K562 (cell line): Measurements from ENCODE around the gene BBS1. TPM values are rescaled to one million over a fixed set of nuclear protein-coding genes. Genes with fewer than 3 reads are reported as not detected.

Experiments
- ATAC-seq: fragments of 200-7000 bp; cut with Tn5 transposase; 3 replicates; pipeline ENCODE4 v1.9.1; 2020; ENCODE audit warnings: moderate library complexity
- BruUV-seq: library from RNA; stranded (reverse); fragments of 400-500 nt; replicated peaks from 2 replicates; lab custom pipeline; 2021; lab: Mats Ljungman, UMichigan
- CTCF ChIA-PET: fragments of 300-600 bp; formaldehyde crosslinking; extraction: SDS; loops from one replicate; lab custom pipeline; 2021; ENCODE audit warnings: low intra/inter-chr PET ratio; lab: Yijun Ruan, JAX
- POLR2A ChIA-PET: fragments of 300-600, 350-650 bp; sonication (Branson Sonifier 250); formaldehyde crosslinking; extraction: SDS; loops from one replicate; lab custom pipeline; 2021; ENCODE audit warnings: antibody characterized with exemption, inconsistent platforms; lab: Yijun Ruan, JAX
- DNase-seq, 4 experiments: peaks; one replicate each; pipeline versions ENCODE4 v3.0.0 to v3.0.0-alpha.2; 2011 to 2018; ENCODE audit warnings: low spot score in 3 of 4, mixed read lengths in 3 of 4; ENCODE audit errors: extremely low read depth in 1 of 4
- FAIRE-seq: peaks from 2 replicates; lab custom pipeline; 2011; peaks lifted over from hg19 to GRCh38; lab: Jason Lieb, UNC
- H2AFZ ChIP-seq: 2 replicates; pipeline ENCODE4 v1.6.0; 2011; ENCODE audit warnings: low read depth, low read length, control low read depth, inconsistent platforms
- H3K27ac ChIP-seq: fragments of 200-600 bp; 3 replicates; pipeline ENCODE4 v1.8.0; 2011; ENCODE audit warnings: low read depth, mild to moderate bottlenecking, control low read depth, inconsistent platforms, low read length, moderate library complexity, mixed read lengths; ENCODE audit errors: extremely low read depth
- H3K27me3 ChIP-seq, 2 experiments: fragments of 300-600 bp in 1 of 2; 2 replicates in 1 of 2; 3 replicates in 1 of 2; pipeline versions ENCODE4 v1.6.0 to v1.8.0; 2011; ENCODE audit warnings: inconsistent platforms in 2 of 2, low read length in 2 of 2, mild to moderate bottlenecking in 1 of 2, mixed read lengths in 1 of 2, moderate library complexity in 1 of 2; ENCODE audit not compliant: control insufficient read depth in 2 of 2, insufficient read depth in 2 of 2
- H3K36me3 ChIP-seq: fragments of 300-600 bp; 3 replicates; pipeline ENCODE4 v1.8.0; 2011; ENCODE audit warnings: mild to moderate bottlenecking, low read length, inconsistent platforms; ENCODE audit not compliant: control insufficient read depth, insufficient read depth
- H3K4me1 ChIP-seq, 2 experiments: fragments of 200-600 bp in 1 of 2; replicated peaks in 1 of 2; 2 replicates in 1 of 2; 3 replicates in 1 of 2; pipeline versions ENCODE4 v1.5.1 to v1.8.0; 2011; ENCODE audit warnings: inconsistent platforms in 2 of 2, low read length in 2 of 2, mild to moderate bottlenecking in 1 of 2, mixed read lengths in 1 of 2, moderate library complexity in 1 of 2; ENCODE audit not compliant: control insufficient read depth in 2 of 2, insufficient read depth in 2 of 2
- H3K4me2 ChIP-seq: 2 replicates; pipeline ENCODE4 v1.6.1; 2011; ENCODE audit warnings: low read length, control low read depth, inconsistent platforms, mixed read lengths; ENCODE audit not compliant: insufficient read depth
- H3K4me3 ChIP-seq: fragments of 200-600 bp; sonication (generic), shearing (Covaris generic); 2 replicates; pipeline ENCODE4 v1.5.1; 2016; ENCODE audit warnings: control low read depth, inconsistent platforms
- H3K79me2 ChIP-seq: fragments of 200-600 bp; 3 replicates; pipeline ENCODE4 v1.8.0; 2011; ENCODE audit warnings: low read length, inconsistent platforms; ENCODE audit not compliant: control insufficient read depth, insufficient read depth
- H3K9ac ChIP-seq, 2 experiments: 2 replicates each; pipeline versions ENCODE4 v1.6.0 to v1.6.1; 2011; ENCODE audit warnings: low read depth in 2 of 2, low read length in 2 of 2, control low read depth in 1 of 2, inconsistent platforms in 1 of 2, mild to moderate bottlenecking in 1 of 2, mixed read lengths in 1 of 2; ENCODE audit not compliant: insufficient read depth in 1 of 2
- H3K9me1 ChIP-seq: one replicate; pipeline ENCODE4 v1.6.0; 2011; ENCODE audit warnings: inconsistent platforms, mild to moderate bottlenecking, low read length, moderate library complexity; ENCODE audit not compliant: control insufficient read depth, insufficient read depth
- H3K9me3 ChIP-seq: replicated peaks from 2 replicates; pipeline ENCODE4 v1.5.1; 2011; ENCODE audit warnings: low read depth, low read length, inconsistent platforms; ENCODE audit not compliant: control insufficient read depth, insufficient read depth
- H4K20me1 ChIP-seq: replicated peaks from 2 replicates; pipeline ENCODE4 v1.6.1; 2011; ENCODE audit warnings: low read length, inconsistent platforms, mixed read lengths; ENCODE audit not compliant: control insufficient read depth, insufficient read depth
- CBFA2T2 ChIP-seq: fragments of 450-650 bp; conservative IDR thresholded peaks from 2 replicates; pipeline ENCODE4 v1.6.1; 2017; ENCODE audit warnings: mild to moderate bottlenecking
- CBFA2T3 ChIP-seq: fragments of 450-650 bp; IDR thresholded peaks from 2 replicates; pipeline ENCODE4 v1.6.1; 2017
- EGR1 ChIP-seq: fragments of 450-650 bp; conservative IDR thresholded peaks from 2 replicates; pipeline ENCODE4 v1.6.1; 2017; ENCODE audit warnings: mild to moderate bottlenecking
- IRF2 ChIP-seq: sonication (generic); formaldehyde crosslinking; IDR thresholded peaks from 2 replicates; pipeline ENCODE4 v1.8.1; 2022; ENCODE audit warnings: mild to moderate bottlenecking, missing genetic modification reagents
- MYNN ChIP-seq, 2 experiments: sonication (generic); formaldehyde crosslinking in 1 of 2; IDR thresholded peaks; 2 replicates each; pipeline versions ENCODE4 v1.5.0 to v1.6.1; 2016 to 2020; ENCODE audit warnings: antibody characterized with exemption in 1 of 2, missing genetic modification reagents in 1 of 2
- POLR2G ChIP-seq: fragments of 200-400 bp; formaldehyde crosslinking; IDR thresholded peaks from 2 replicates; pipeline ENCODE4 v1.6.1; 2017; ENCODE audit warnings: low read depth, mild to moderate bottlenecking, antibody characterized with exemption, low read length, moderate library complexity
- ZBTB43 ChIP-seq: sonication (generic); formaldehyde crosslinking; IDR thresholded peaks from 2 replicates; pipeline ENCODE4 v1.8.0; 2023; ENCODE audit warnings: mild to moderate bottlenecking, missing genetic modification reagents
- ZFP1 ChIP-seq: fragments of 450-650 bp; formaldehyde crosslinking; IDR thresholded peaks from 2 replicates; pipeline ENCODE4 v1.4.0; 2020; ENCODE audit warnings: mild to moderate bottlenecking, mixed read lengths
- ZFX ChIP-seq: sonication (generic); formaldehyde crosslinking; IDR thresholded peaks from 2 replicates; pipeline ENCODE4 v1.8.0; 2022; ENCODE audit warnings: mild to moderate bottlenecking, missing genetic modification reagents, moderate library complexity
- WGBS: fragments of 100-300 bp; shearing (Covaris generic); methylation state at CpG from one replicate; pipeline ENCODE4 v1.1.6; 2016; ENCODE audit warnings: low coverage, mixed read lengths; ENCODE audit not compliant: insufficient coverage; ENCODE audit errors: missing lambda C conversion rate; 5-methylcytosine and 5-hydroxymethylcytosine counted together
- in situ Hi-C: fragments of 300-500 bp; cut with MboI; formaldehyde crosslinking; loops from 4 replicates; pipeline ENCODE4 v1.15.0; 2018; ENCODE audit warnings: inconsistent platforms, mixed read lengths
- intact Hi-C: fragments of 100-400 bp; cut with micrococcal nuclease; formaldehyde crosslinking; loops from 2 replicates; pipeline ENCODE4 v1.14.2; 2022
- polyA plus RNA-seq, 8 experiments: library from polyadenylated mRNA; depleted of rRNA in 4 of 8; stranded (reverse) in 5 of 8; unstranded in 3 of 8; fragments of >200 nt; fragmentation: Nextera tagmentation in 2 of 8; fragmentation: Illumina TruSeq in 1 of 8; extraction: Ambion mirVana in 2 of 8; extraction: Trizol in 1 of 8; gene quantifications; 2 replicates each; pipeline versions ENCODE4 v1.2.1 to v1.2.3, GENCODE V29; 2011 to 2014; ENCODE audit warnings: inconsistent platforms in 1 of 8, missing spikeins in 1 of 8
- total RNA-seq, 7 experiments: library from RNA; depleted of rRNA in 6 of 7; stranded (reverse); fragments of >200 nt in 6 of 7; fragmentation: Illumina TruSeq in 2 of 7; extraction: Trizol in 2 of 7; gene quantifications; 2 replicates each; pipeline versions ENCODE4 v1.2.1 to v1.2.3, GENCODE V29; 2011 to 2021; ENCODE audit warnings: low replicate concordance in 1 of 7

BBS1 gene
- total and polyA plus RNA-seq, 9 of the 15 experiments (the other 6 are each of a cell fraction or from before 2014, with no cell fraction given) = 9.0 to 19.8 (median 12.1) TPM

- H3K4me1 ChIP-seq = peaks cover 0 to 28% of the 10 kb centered on the region in 2 experiments; a peak in 3 of 5 replicates
- H3K79me2 ChIP-seq = no peaks in the 10 kb centered on the region
- FAIRE-seq (no peak), ATAC-seq (no peak), DNase-seq (no peak)
- in situ Hi-C loops = no loop called here
- CTCF ChIA-PET = no interaction called here
- H3K4me2 ChIP-seq = no peak overlapping the region
- H3K9me3 ChIP-seq = no peaks in the 10 kb centered on the region
- no peaks in the 10 kb centered on the region for H3K9me1 ChIP-seq
- 84% methylated on average over 3 of the region's 16 CpGs for WGBS
- H2AFZ ChIP-seq = no peak overlapping the region
- no peaks in the 10 kb centered on the region for H3K27me3 ChIP-seq
- no peak overlapping the region; a peak in 1 of 4 replicates for H3K9ac ChIP-seq
- intact Hi-C loops = no loop called here
- H3K4me3 ChIP-seq = no peak overlapping the region
- no peak overlapping the region for H3K27ac ChIP-seq
- no peak for TF ChIP-seq ZFX (CRISPR knock-in tag)
- 0 out of 2 replicates have a peak, but pooled peaks have one; percentile 19 for TF ChIP-seq POLR2G
- no peak for TF ChIP-seq IRF2 (CRISPR knock-in tag)
- TF ChIP-seq, all 486 proteins: peak for 1
- H4K20me1 ChIP-seq = 0 out of 2 replicates have a peak, but pooled peaks cover 6% of the 10 kb centered on the region
- no TSS peak for BruUV-seq
- H3K36me3 ChIP-seq = peaks cover 3% of the 10 kb centered on the region; the same call in 1 of the 3 replicates
- POLR2A ChIA-PET = interaction anchor here (0.6 to 1.6 kb wide), 3 partner anchors 9 to 61 kb away, joined by 3 to 6 read pairs (median 4); partner anchors contain the start of gene DPP3
Observed at GRCh38 chr11:66471142-66471541, 39.3 kb upstream of the BBS1 start.

- Histone ChIP-seq H3K9me3 (no peaks in the 10 kb centered on the region), H4K20me1 (0 out of 2 replicates have a peak, but pooled peaks cover 6% of the 10 kb centered on the region), H3K9ac (no peak overlapping the region), H2AFZ (no peak overlapping the region), H3K36me3 (peaks cover 3% of the 10 kb centered on the region; the same call in 1 of the 3 replicates)
- CTCF ChIA-PET = no interaction called here
- TF ChIP-seq MYNN (IDR thresholded peaks at IDR 0.05) (no peak), MYNN (CRISPR knock-in tag; IDR thresholded peaks at IDR 0.05) (no peak), ZFP1 (CRISPR knock-in tag) (no peak), CBFA2T2 (peak; percentile 69), EGR1 (peak; percentile 59), ZBTB43 (CRISPR knock-in tag) (no peak), CBFA2T3 (peak; percentile 79)
- TF ChIP-seq, all 486 proteins: peak for 3
- no peaks in the 10 kb centered on the region for H3K27me3 ChIP-seq
- intact Hi-C loops = no loop called here
- peak in 1 of 4 experiments; percentile 48 for DNase-seq
- POLR2A ChIA-PET = interaction anchor here (0.6 to 1.6 kb wide), 4 partner anchors 8 to 52 kb away, joined by 3 to 6 read pairs (median 4); partner anchors contain the start of gene DPP3
- FAIRE-seq = no peak
- H3K4me1 ChIP-seq = peaks cover 0 to 22% of the 10 kb centered on the region in 2 experiments; a peak in 3 of 5 replicates
- peak; percentile 11; the same call in 2 of the 3 replicates for ATAC-seq
- no TSS peak for BruUV-seq
- no peaks in the 10 kb centered on the region for H3K79me2 ChIP-seq
- 43% methylated on average over 7 of the region's 9 CpGs for WGBS
- in situ Hi-C loops = no loop called here
- no peaks in the 10 kb centered on the region for H3K9me1 ChIP-seq
- H3K4me2 ChIP-seq = no peak overlapping the region
- H3K4me3 ChIP-seq = no peak overlapping the region
- no peak overlapping the region for H3K27ac ChIP-seq
Observed at GRCh38 chr11:66472054-66472453, 38.4 kb upstream of the BBS1 start.
